Endothelial cell (in vitro differentiated cells): ENCODE measurements around the gene COX8C. TPM values are rescaled to one million over a fixed set of nuclear protein-coding genes. Genes with fewer than 3 reads are reported as not detected.

Source experiments
- DNase-seq: peaks from one replicate; pipeline ENCODE4 v3.0.0; 2021; ENCODE audit warnings: low spot score
- H3K27ac Mint-ChIP-seq: one replicate; pipeline ENCODE4 v1.8.0; 2021; ENCODE audit warnings: mixed read lengths, inconsistent platforms; ENCODE audit not compliant: unreplicated experiment
- H3K27me3 Mint-ChIP-seq: one replicate; pipeline ENCODE4 v1.8.0; 2021; ENCODE audit warnings: mild to moderate bottlenecking, moderate library complexity, mixed read lengths, inconsistent platforms; ENCODE audit not compliant: unreplicated experiment
- H3K36me3 Mint-ChIP-seq: one replicate; pipeline ENCODE4 v1.8.0; 2021; ENCODE audit warnings: mild to moderate bottlenecking, low read depth, mixed read lengths, inconsistent platforms; ENCODE audit not compliant: unreplicated experiment
- H3K4me1 Mint-ChIP-seq: one replicate; pipeline ENCODE4 v1.8.0; 2021; ENCODE audit warnings: mild to moderate bottlenecking, mixed read lengths, inconsistent platforms; ENCODE audit not compliant: unreplicated experiment
- H3K4me3 Mint-ChIP-seq: one replicate; pipeline ENCODE4 v1.8.0; 2021; ENCODE audit warnings: mild to moderate bottlenecking, mixed read lengths, inconsistent platforms; ENCODE audit not compliant: unreplicated experiment
- H3K9me3 Mint-ChIP-seq: one replicate; pipeline ENCODE4 v1.8.0; 2021; ENCODE audit warnings: mixed read lengths, inconsistent platforms; ENCODE audit not compliant: unreplicated experiment
- total RNA-seq: library from RNA; stranded (reverse); fragmentation: NEBNext Ultra II Directional; extraction: Animal tissue kit (Norgen Biotek cat#: 25700); gene quantifications from one replicate; pipeline ENCODE4 v1.2.1, GENCODE V29; 2021; ENCODE audit not compliant: unreplicated experiment
- TF ChIP-seq, protein P1 (sequence below): fragments of 200-600 bp; sonication (generic); IDR thresholded peaks from one replicate; pipeline ENCODE4 v1.5.0; 2021; ENCODE audit warnings: antibody characterized with exemption; ENCODE audit not compliant: unreplicated experiment

The COX8C gene
- total RNA-seq, 1 donor from 2014 or later, result not detected

DNA sequence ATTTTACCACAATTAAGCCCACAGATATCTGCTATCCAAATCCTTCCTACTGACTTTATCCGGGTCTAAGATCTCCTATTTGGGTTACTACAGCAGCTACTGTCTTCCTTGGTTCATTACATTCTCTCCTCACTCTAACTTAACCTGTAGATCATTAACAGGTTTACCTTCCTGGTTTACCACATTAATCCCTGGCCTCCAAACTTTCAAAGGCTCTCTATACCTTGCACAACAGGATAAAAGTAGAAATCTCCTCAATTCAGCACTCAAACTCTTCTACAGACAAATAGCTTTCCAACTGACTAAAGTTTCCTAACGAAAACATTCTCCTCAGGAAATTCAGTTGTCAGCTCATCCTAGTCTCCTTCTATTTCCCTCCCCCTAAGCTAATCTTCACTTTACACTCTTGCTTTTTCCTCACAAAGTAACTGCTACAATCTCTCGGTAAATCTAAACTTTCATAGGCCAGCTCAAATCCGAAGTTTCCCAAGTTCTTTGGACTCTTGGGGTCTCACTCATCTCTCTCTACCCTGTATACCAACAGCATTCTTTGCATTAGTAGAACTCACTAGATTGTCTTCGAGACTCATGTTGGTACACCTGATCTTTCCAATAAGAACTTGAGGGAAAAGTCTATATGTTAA lies 16.9 kb upstream of the COX8C start:
- Mint-ChIP-seq H3K4me1 (peaks cover 41% of the 10 kb centered on the region), H3K9me3 (no peaks in the 10 kb centered on the region), H3K36me3 (no peaks in the 10 kb centered on the region), H3K4me3 (peak overlapping the region; percentile 70), H3K27ac (peak overlapping the region; percentile 94), H3K27me3 (peaks cover 9% of the 10 kb centered on the region)
- DNase-seq, result no peak
- TF ChIP-seq, protein P1, sequence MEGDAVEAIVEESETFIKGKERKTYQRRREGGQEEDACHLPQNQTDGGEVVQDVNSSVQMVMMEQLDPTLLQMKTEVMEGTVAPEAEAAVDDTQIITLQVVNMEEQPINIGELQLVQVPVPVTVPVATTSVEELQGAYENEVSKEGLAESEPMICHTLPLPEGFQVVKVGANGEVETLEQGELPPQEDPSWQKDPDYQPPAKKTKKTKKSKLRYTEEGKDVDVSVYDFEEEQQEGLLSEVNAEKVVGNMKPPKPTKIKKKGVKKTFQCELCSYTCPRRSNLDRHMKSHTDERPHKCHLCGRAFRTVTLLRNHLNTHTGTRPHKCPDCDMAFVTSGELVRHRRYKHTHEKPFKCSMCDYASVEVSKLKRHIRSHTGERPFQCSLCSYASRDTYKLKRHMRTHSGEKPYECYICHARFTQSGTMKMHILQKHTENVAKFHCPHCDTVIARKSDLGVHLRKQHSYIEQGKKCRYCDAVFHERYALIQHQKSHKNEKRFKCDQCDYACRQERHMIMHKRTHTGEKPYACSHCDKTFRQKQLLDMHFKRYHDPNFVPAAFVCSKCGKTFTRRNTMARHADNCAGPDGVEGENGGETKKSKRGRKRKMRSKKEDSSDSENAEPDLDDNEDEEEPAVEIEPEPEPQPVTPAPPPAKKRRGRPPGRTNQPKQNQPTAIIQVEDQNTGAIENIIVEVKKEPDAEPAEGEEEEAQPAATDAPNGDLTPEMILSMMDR, result no peak

DNA sequence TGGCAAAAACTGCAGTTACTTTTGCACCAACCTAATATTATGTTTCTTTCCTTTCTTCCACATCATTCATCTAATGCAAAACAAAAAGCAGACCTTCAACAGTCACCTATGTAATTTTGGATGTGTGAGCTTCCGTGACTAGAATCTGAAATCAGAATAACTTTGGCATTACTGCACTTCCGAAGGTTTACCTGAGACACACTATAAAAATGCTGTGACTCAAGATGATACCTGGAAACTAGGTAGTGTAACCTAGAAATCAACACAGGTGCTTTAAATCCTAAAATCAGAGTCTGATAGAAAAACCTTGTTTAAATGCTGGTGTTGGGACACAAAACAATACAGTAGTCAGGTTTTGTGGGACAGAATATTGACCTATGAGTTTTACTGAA lies 16.4 kb upstream of the COX8C start:
- Mint-ChIP-seq H3K4me1 (peaks cover 41% of the 10 kb centered on the region), H3K27ac (peak overlapping the region; percentile 94), H3K9me3 (no peaks in the 10 kb centered on the region), H3K27me3 (peaks cover 9% of the 10 kb centered on the region), H3K36me3 (no peaks in the 10 kb centered on the region), H3K4me3 (peak overlapping the region; percentile 96)
- TF ChIP-seq, protein P1, result no peak
- no peak for DNase-seq

DNA sequence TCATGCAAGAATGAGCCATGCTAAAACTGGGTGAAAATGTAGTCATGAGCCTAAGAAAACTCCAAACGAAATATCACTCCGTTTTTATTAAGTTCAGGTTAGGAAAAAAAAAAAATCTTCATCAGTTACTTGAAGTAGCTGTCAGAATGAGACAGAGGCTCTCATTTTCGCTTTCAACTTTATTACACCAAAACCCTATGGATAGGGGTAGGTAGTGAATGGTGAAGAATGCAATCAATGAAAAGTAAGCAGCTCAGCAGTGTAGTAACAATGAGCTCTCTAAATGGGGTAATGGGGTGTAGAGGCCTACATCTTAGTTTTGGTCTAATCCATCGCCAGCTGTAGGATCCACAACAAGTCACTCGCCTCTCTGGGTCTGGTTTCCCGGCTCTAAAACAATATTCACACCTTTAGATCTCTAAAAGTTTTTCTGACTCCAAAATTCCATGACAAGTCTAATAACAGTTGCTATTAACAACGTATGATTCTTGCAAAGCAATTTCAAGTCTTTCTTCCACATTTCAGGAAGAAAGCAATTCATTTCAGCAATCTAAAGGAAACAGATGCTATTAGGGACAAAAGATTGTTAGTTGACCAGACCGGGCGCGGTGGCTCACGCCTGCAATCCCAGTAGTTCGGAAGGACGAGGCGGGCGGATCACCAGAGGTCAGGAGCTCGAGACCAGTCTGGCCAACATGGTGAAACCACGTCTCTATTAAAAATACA lies 15.8 kb upstream of the COX8C start:
- H3K4me3 Mint-ChIP-seq, result peak overlapping the region; percentile 96
- DNase-seq, result peak; percentile 38
- no peaks in the 10 kb centered on the region for H3K9me3 Mint-ChIP-seq
- TF ChIP-seq, protein P1, result no peak
- peak overlapping the region; percentile 94 for H3K27ac Mint-ChIP-seq
- no peaks in the 10 kb centered on the region for H3K36me3 Mint-ChIP-seq
- peaks cover 9% of the 10 kb centered on the region for H3K27me3 Mint-ChIP-seq
- peaks cover 41% of the 10 kb centered on the region for H3K4me1 Mint-ChIP-seq

DNA sequence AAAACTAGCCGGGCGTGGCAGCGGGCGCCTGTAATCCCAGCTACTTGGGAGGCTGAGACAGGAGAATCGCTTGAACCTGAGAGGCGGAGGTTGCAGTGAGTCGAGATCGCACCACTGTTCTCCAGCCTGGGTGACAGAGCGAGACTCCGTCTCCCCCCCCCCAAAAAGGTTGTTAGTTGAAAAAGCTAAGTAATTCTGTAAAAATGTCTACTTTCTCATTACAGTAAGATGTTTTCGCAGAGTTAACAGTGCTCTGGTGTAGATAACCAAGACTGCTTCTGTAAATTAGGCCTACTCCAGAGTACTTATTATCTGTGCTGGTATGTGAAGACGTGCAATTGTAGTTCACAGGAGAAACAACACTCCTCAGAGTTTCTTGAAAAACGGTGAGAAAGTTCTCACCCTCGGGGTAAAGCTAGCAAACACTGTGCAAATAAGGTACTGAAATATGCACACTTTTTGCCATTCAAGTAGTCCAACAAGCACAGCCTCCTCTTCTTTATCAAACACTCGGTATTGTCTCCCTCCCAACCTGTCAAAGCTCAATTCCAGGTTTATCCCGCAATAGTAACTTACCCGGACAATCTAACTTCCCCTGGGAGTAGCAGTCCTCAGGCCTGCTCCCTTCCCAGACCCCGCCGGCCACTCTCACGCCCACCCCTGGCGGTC lies 15.1 kb upstream of the COX8C start:
- Mint-ChIP-seq H3K9me3 (no peaks in the 10 kb centered on the region), H3K27ac (peak overlapping the region; percentile 94), H3K4me1 (peaks cover 41% of the 10 kb centered on the region), H3K27me3 (peaks cover 12% of the 10 kb centered on the region), H3K4me3 (peak overlapping the region; percentile 96), H3K36me3 (no peaks in the 10 kb centered on the region)
- DNase-seq, result no peak
- TF ChIP-seq, protein P1, result no peak
